Purkinje cell (primary cell): ENCODE measurements around the gene IL20RA. TPM values are rescaled to one million over a fixed set of nuclear protein-coding genes. Genes with fewer than 3 reads are reported as not detected.

Experiments
- polyA plus RNA-seq: library from polyadenylated mRNA; unstranded; fragments of >200 nt; fragmentation: Nextera tagmentation; gene quantifications from 2 replicates; pipeline ENCODE4 v1.2.1, GENCODE V29; 2014

The IL20RA gene, protein sequence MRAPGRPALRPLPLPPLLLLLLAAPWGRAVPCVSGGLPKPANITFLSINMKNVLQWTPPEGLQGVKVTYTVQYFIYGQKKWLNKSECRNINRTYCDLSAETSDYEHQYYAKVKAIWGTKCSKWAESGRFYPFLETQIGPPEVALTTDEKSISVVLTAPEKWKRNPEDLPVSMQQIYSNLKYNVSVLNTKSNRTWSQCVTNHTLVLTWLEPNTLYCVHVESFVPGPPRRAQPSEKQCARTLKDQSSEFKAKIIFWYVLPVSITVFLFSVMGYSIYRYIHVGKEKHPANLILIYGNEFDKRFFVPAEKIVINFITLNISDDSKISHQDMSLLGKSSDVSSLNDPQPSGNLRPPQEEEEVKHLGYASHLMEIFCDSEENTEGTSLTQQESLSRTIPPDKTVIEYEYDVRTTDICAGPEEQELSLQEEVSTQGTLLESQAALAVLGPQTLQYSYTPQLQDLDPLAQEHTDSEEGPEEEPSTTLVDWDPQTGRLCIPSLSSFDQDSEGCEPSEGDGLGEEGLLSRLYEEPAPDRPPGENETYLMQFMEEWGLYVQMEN
- polyA plus RNA-seq, result 91.5 and 153 TPM in 2 replicates

DNA sequence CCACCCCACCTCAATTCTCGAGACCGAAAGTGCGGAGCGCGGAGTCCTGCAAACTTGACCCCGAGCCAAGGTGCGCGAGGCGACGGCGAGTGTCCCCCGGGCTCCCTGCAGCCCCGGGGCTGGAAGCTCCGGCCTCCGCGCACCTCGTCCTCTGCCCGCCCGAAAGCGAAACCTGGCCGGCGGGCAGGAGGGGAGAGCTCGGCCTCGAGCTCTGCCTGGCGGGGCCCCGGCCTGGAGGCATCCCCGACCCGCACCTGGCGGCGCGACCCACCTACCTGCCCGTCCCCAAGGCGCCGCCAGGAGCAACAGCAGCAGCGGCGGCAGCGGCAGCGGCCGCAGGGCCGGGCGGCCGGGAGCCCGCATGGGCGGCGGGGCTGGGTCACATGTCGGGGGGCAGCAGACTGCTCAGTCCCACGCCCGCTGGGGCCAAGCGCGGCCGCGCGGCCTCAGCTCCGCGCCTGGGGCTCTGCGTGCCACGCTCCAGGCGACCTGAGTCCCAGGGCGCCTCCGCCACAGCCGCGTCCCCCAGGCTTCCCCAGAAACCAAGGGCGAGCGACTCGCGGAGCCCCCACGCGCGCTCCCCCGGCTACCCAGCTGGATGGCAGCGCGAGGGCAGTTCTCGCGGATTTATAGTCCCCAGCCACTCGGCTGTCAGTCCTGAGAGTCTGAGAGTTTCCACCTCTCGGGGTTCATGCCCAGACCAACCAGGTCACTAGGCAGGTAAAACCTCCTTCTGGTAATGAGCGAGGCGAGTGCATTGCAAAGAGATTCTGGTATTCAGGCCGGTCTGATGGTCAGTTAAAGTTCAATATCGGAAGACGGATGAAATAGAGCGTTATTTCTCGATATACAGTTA is at the start of gene IL20RA:
IL20RA (minus strand) TSS at position 600 of the 856 bp plus-strand sequence; CDS start at position 363, 237 bp downstream.

Other genes with a start within 250 kb of the IL20RA start
- 28.9 and 33.9 TPM in 2 replicates for gene PEX7, start 222.4 kb downstream of the IL20RA start, polyA plus RNA-seq
- gene SLC35D3, start 122.7 kb downstream of the IL20RA start, polyA plus RNA-seq, result not detected in 2 replicates
- gene IL22RA2, start 128.7 kb upstream of the IL20RA start, polyA plus RNA-seq, result not detected in 2 replicates
- gene IFNGR1, start 174.4 kb upstream of the IL20RA start, polyA plus RNA-seq, result 102 TPM in 2 replicates